Spleen (tissue), 11 donors: Measurements from ENCODE around the gene ARHGEF5. TPM values are rescaled to one million over a fixed set of nuclear protein-coding genes. Genes with fewer than 3 reads are reported as not detected.

Source experiments
- DNase-seq: peaks from one replicate; pipeline ENCODE4 v3.0.0-alpha.2; 2020
- H3K27ac ChIP-seq, 8 donors: fragments of 200-600 bp; sonication (generic) in 7 of 8; 1 replicate in 4 of 8; 2 replicates in 4 of 8; pipeline versions ENCODE4 v1.5.0 to v1.8.0; 2016 to 2021; ENCODE audit warnings: inconsistent platforms in 4 of 8, mild to moderate bottlenecking in 4 of 8, moderate library complexity in 1 of 8
- H3K27me3 ChIP-seq, 7 donors: fragments of 200-600 bp; sonication (generic) in 6 of 7; replicated peaks in 1 of 7; 1 replicate in 4 of 7; 2 replicates in 3 of 7; pipeline versions ENCODE4 v1.5.0 to v1.8.0; 2016 to 2021; ENCODE audit warnings: inconsistent platforms in 3 of 7, mild to moderate bottlenecking in 1 of 7
- H3K36me3 ChIP-seq, 6 donors: fragments of 200-600 bp; sonication (generic) in 5 of 6; 1 replicate in 4 of 6; 2 replicates in 2 of 6; pipeline versions ENCODE4 v1.5.0 to v1.8.0; 2016 to 2021; ENCODE audit warnings: inconsistent platforms in 2 of 6
- H3K4me1 ChIP-seq, 6 donors: fragments of 200-600 bp; sonication (generic) in 5 of 6; 1 replicate in 3 of 6; 2 replicates in 3 of 6; pipeline versions ENCODE4 v1.5.0 to v1.8.0; 2016 to 2021; ENCODE audit warnings: inconsistent platforms in 3 of 6
- H3K4me3 ChIP-seq, 8 donors: fragments of 200-600 bp; sonication (generic) in 7 of 8; 1 replicate in 4 of 8; 2 replicates in 4 of 8; pipeline versions ENCODE4 v1.5.0 to v1.8.0; 2016 to 2021; ENCODE audit warnings: inconsistent platforms in 4 of 8, mild to moderate bottlenecking in 4 of 8, moderate library complexity in 2 of 8
- H3K9me3 ChIP-seq, 8 donors: fragments of 200-600 bp; sonication (generic) in 7 of 8; 1 replicate in 4 of 8; 2 replicates in 4 of 8; pipeline versions ENCODE4 v1.5.0 to v1.8.0; 2016 to 2021; ENCODE audit warnings: inconsistent platforms in 4 of 8
- POLR2A ChIP-seq, 3 donors: fragments of 450-650 bp; IDR thresholded peaks; one replicate each; pipeline ENCODE4 v1.5.1; 2017; ENCODE audit warnings: antibody characterized with exemption in 3 of 3, mild to moderate bottlenecking in 1 of 3
- POLR2AphosphoS5 ChIP-seq, 3 donors: sonication (generic); formaldehyde crosslinking; IDR thresholded peaks; one replicate each; pipeline ENCODE4 v1.5.1; 2017; ENCODE audit warnings: antibody characterized with exemption in 3 of 3
- WGBS, 5 donors: extraction: QIAGEN DNeasy Blood & Tissue Kit in 3 of 5; methylation state at CpG; one replicate each; pipeline versions ENCODE4 v1.1.5 to v1.1.7; 2013 to 2018; 5-methylcytosine and 5-hydroxymethylcytosine counted together
- intact Hi-C: fragments of 100-400 bp; cut with DNase I; formaldehyde crosslinking; loops from one replicate; pipeline ENCODE4 v1.15.0; 2023; ENCODE audit warnings: low total_unique reads
- polyA plus RNA-seq, 3 donors: library from polyadenylated mRNA; stranded (reverse); fragments of 200-250 nt; gene quantifications; one replicate each; pipeline ENCODE4 v1.2.1, GENCODE V29; 2013
- total RNA-seq, 7 donors: library from RNA; depleted of rRNA in 3 of 7; stranded (reverse); fragments of >200 nt in 3 of 7; fragmentation: NEBNext Ultra II Directional in 4 of 7; extraction: Animal tissue kit (Norgen Biotek cat#: 25700) in 4 of 7; gene quantifications; one replicate each; pipeline versions ENCODE4 v1.1.0 to v1.2.1, GENCODE V29; 2016 to 2021
- TF ChIP-seq, protein P1 (sequence below), 11 experiments: fragments of 200-600 bp in 7 of 11; fragments of 450-650 bp in 4 of 11; sonication (generic) in 4 of 11; IDR thresholded peaks in 8 of 11; conservative IDR thresholded peaks in 3 of 11; 1 replicate in 7 of 11; 2 replicates in 4 of 11; pipeline versions ENCODE4 v1.4.0 to v1.8.0; 2016 to 2021; ENCODE audit warnings: antibody characterized with exemption in 11 of 11, inconsistent platforms in 4 of 11, mild to moderate bottlenecking in 1 of 11
- donor health status: healthy with polysubstance abuse.
- donor health status: DM: no; HTN: no; CAD: no; lungs with moderate emphysema.
- donor health status: DM: no; HTN: no; CAD: no.
- donor health status: Bipolar disorder and iron deficiency.
- donor health status: healthy.
- donor health status: DM: no; HTN: no; CAD: no.
- donor health status: DM: yes; HTN: yes; CAD: no.

The ARHGEF5 gene
- total and polyA plus RNA-seq, 10 donors: 1.2 to 11.3 (median 8.4) TPM

DNA sequence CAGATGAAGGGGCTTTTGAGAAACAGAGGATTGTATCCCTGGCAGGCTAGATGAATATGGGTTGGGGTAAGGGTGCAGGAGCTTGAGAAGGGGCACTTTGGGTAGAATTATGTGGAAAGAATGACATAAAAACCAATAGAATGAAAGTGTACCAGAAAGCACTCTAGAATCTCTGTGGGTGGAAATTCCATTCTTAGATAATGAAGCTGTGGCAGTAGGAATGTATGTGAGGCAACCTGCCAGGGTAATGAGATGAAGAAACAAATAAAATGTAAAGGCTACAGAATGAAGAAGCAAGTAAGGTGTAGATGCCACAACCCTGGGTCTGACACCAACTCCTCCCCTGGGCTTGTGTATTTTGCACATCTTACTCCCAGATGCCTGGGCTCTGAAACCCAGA is 31.5 kb downstream of the ARHGEF5 start:
- Histone ChIP-seq H3K27me3 (no peaks in the 10 kb centered on the region), H3K36me3 (no peaks in the 10 kb centered on the region), H3K4me3 (no peak overlapping the region), H3K27ac (no peak overlapping the region), H3K9me3 (no peaks in the 10 kb centered on the region), H3K4me1 (peaks cover 0 to 5% (median 2%) of the 10 kb centered on the region in 6 donors)
- intact Hi-C loops: no loop called here
- no peak for TF ChIP-seq POLR2A (IDR thresholded peaks at IDR 0.05)
- TF ChIP-seq, protein P1, sequence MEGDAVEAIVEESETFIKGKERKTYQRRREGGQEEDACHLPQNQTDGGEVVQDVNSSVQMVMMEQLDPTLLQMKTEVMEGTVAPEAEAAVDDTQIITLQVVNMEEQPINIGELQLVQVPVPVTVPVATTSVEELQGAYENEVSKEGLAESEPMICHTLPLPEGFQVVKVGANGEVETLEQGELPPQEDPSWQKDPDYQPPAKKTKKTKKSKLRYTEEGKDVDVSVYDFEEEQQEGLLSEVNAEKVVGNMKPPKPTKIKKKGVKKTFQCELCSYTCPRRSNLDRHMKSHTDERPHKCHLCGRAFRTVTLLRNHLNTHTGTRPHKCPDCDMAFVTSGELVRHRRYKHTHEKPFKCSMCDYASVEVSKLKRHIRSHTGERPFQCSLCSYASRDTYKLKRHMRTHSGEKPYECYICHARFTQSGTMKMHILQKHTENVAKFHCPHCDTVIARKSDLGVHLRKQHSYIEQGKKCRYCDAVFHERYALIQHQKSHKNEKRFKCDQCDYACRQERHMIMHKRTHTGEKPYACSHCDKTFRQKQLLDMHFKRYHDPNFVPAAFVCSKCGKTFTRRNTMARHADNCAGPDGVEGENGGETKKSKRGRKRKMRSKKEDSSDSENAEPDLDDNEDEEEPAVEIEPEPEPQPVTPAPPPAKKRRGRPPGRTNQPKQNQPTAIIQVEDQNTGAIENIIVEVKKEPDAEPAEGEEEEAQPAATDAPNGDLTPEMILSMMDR (IDR thresholded peaks at IDR 0.05 in 8 of 11, conservative IDR thresholded peaks at IDR 0.05 in 3 of 11): no peak
- no peak for TF ChIP-seq POLR2AphosphoS5 (IDR thresholded peaks at IDR 0.05)
- no peak for DNase-seq

DNA sequence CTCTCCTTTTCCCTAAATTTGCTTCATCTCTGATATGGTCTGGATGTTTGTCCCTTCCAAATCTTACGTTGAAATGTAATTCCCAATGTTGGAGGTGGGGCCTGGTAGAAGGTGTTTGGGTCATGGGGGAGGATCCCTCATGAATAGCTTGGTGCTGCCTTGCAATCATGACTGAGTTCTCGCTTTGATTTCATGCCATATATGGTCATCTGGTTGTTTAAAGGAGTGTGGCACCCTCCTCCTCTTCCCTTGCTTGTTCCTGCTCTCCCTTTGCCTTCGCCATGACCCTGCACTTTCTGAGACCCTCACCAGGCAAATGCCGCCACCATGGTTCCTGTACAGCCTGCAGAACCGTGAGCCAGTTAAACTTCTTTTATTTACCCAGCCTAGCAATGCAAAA is 33.7 kb downstream of the ARHGEF5 start:
- H3K27ac ChIP-seq: no peak overlapping the region
- TF ChIP-seq POLR2A (IDR thresholded peaks at IDR 0.05) (no peak), POLR2AphosphoS5 (IDR thresholded peaks at IDR 0.05) (no peak)
- TF ChIP-seq, protein P1 (IDR thresholded peaks at IDR 0.05 in 8 of 11, conservative IDR thresholded peaks at IDR 0.05 in 3 of 11): no peak
- H3K4me1 ChIP-seq: peaks cover 0 to 11% (median 6%) of the 10 kb centered on the region in 6 donors
- H3K27me3 ChIP-seq: no peaks in the 10 kb centered on the region
- H3K36me3 ChIP-seq: no peaks in the 10 kb centered on the region
- DNase-seq: no peak
- no peak overlapping the region for H3K4me3 ChIP-seq
- 85 to 88% (median 87%) methylated on average over 5 of the region's 5 CpGs for WGBS, 5 donors
- no peaks in the 10 kb centered on the region for H3K9me3 ChIP-seq
- intact Hi-C loops: no loop called here

DNA sequence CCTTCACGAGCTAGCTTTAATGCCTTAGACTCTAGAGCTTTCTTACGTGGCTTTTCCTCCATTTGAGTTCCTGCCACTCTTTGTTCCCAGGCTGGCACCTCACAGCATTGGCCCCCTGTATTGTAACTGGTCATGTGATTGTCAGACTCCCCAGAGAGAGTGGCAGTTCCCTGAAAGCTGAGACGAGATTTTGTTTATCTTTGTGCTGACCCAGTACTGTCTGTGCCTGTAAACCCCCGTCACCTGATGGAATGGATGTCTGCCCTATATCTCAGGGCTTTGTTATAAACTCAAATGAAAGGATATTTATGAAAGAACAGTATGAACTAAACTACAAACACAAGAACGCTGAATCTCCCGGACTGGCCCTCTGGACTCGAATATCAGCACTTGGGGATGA is 35.3 kb downstream of the ARHGEF5 start:
- no peaks in the 10 kb centered on the region for H3K36me3 ChIP-seq
- no peak for DNase-seq
- no peak for TF ChIP-seq POLR2A (IDR thresholded peaks at IDR 0.05)
- TF ChIP-seq, protein P1 (IDR thresholded peaks at IDR 0.05 in 8 of 11, conservative IDR thresholded peaks at IDR 0.05 in 3 of 11): no peak
- TF ChIP-seq POLR2AphosphoS5 (IDR thresholded peaks at IDR 0.05): no peak
- H3K9me3 ChIP-seq: no peaks in the 10 kb centered on the region
- 75 to 79% (median 76%) methylated on average over 7 of the region's 7 CpGs for WGBS, 5 donors
- peaks cover 0 to 11% (median 6%) of the 10 kb centered on the region in 6 donors for H3K4me1 ChIP-seq
- H3K27ac ChIP-seq: no peak overlapping the region
- no peak overlapping the region for H3K4me3 ChIP-seq
- intact Hi-C loops: no loop called here
- H3K27me3 ChIP-seq: no peaks in the 10 kb centered on the region

DNA sequence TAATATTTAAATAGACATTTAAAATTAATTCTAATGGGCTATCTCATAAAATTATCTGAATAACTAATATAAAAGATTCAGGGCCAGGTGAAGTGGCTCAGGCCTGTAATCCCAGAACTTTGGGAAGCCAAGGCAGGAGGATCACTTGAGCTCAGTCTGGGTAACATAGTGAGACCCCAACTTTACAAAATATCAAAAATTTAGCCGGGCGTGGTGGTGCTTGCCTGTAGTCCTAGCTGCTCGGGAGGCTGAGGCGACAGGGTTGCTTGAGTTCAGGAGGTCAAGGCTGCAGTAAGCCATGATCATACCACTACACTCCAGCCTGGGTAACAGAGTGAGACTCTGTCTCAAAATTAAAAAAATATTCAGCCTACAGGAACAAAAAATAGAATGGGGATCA is 35.8 kb downstream of the ARHGEF5 start:
- H3K27ac ChIP-seq: no peak overlapping the region
- no peaks in the 10 kb centered on the region for H3K9me3 ChIP-seq
- peaks cover 0 to 11% (median 6%) of the 10 kb centered on the region in 6 donors for H3K4me1 ChIP-seq
- intact Hi-C loops: no loop called here
- no peak for TF ChIP-seq POLR2AphosphoS5 (IDR thresholded peaks at IDR 0.05)
- TF ChIP-seq, protein P1 (IDR thresholded peaks at IDR 0.05 in 8 of 11, conservative IDR thresholded peaks at IDR 0.05 in 3 of 11): no peak
- no peak for TF ChIP-seq POLR2A (IDR thresholded peaks at IDR 0.05)
- no peak for DNase-seq
- no peak overlapping the region for H3K4me3 ChIP-seq
- no peaks in the 10 kb centered on the region for H3K27me3 ChIP-seq
- 93 to 96% (median 95%) methylated on average over 4 of the region's 4 CpGs for WGBS, 5 donors
- no peaks in the 10 kb centered on the region for H3K36me3 ChIP-seq
